ENCODE data around the gene EFNB2. TPM values are rescaled to one million over a fixed set of nuclear protein-coding genes. Genes with fewer than 3 reads are reported as not detected.

The EFNB2 gene
- total RNA-seq, 2 experiments from 2014 or later, result 0.05 to 0.14 TPM

- CTCF ChIA-PET, result interaction anchor here (0.9 kb wide), 1 partner anchor 41 kb away, joined by 3 read pairs; no protein-coding TSS in a partner anchor
- Mint-ChIP-seq H3K27ac (no peak overlapping the region), H3K4me3 (no peak overlapping the region), H3K36me3 (ENCODE audit: low read depth) (no peaks in the 10 kb centered on the region), H3K27me3 (peaks cover 65% of the 10 kb centered on the region), H3K9me3 (ENCODE audit: low read depth) (no peaks in the 10 kb centered on the region), H3K4me1 (peaks cover 28% of the 10 kb centered on the region)
- intact Hi-C loops (cut with DNase I, micrococcal nuclease), result no loop called here
- no peak for ATAC-seq
- DNase-seq, result no peak
- POLR2A ChIA-PET, result no interaction called here
These were observed 40.5 kb downstream of the EFNB2 start for GRCh38 chr13:106494936-106495335.

- ATAC-seq, result no peak
- H3K4me1 Mint-ChIP-seq, result peaks cover 26% of the 10 kb centered on the region
- no peaks in the 10 kb centered on the region for H3K36me3 Mint-ChIP-seq (ENCODE audit: low read depth)
- no peak for DNase-seq
- ChIA-PET CTCF (interaction anchor here (0.9 kb wide), 1 partner anchor 42 kb away, joined by 3 read pairs; no protein-coding TSS in a partner anchor), POLR2A (no interaction called here)
- peaks cover 65% of the 10 kb centered on the region for H3K27me3 Mint-ChIP-seq
- no peaks in the 10 kb centered on the region for H3K9me3 Mint-ChIP-seq (ENCODE audit: low read depth)
- no peak overlapping the region for H3K4me3 Mint-ChIP-seq
- intact Hi-C loops (cut with DNase I, micrococcal nuclease), result no loop called here
- no peak overlapping the region for H3K27ac Mint-ChIP-seq
These were observed 41.0 kb downstream of the EFNB2 start for GRCh38 chr13:106494506-106494905.

- POLR2A ChIA-PET, result no interaction called here
- ATAC-seq (no peak), DNase-seq (no peak)
- intact Hi-C loops (cut with DNase I, micrococcal nuclease), result no loop called here
- Mint-ChIP-seq H3K4me1 (peaks cover 26% of the 10 kb centered on the region), H3K9me3 (ENCODE audit: low read depth) (no peaks in the 10 kb centered on the region), H3K4me3 (no peak overlapping the region), H3K27ac (no peak overlapping the region), H3K27me3 (peaks cover 64% of the 10 kb centered on the region), H3K36me3 (ENCODE audit: low read depth) (no peaks in the 10 kb centered on the region)
- CTCF ChIA-PET, result interaction anchor here (0.7 kb wide), 1 partner anchor 12 kb away, joined by 4 read pairs; no protein-coding TSS in a partner anchor
These were observed 41.8 kb downstream of the EFNB2 start for GRCh38 chr13:106493533-106494220.

DNA sequence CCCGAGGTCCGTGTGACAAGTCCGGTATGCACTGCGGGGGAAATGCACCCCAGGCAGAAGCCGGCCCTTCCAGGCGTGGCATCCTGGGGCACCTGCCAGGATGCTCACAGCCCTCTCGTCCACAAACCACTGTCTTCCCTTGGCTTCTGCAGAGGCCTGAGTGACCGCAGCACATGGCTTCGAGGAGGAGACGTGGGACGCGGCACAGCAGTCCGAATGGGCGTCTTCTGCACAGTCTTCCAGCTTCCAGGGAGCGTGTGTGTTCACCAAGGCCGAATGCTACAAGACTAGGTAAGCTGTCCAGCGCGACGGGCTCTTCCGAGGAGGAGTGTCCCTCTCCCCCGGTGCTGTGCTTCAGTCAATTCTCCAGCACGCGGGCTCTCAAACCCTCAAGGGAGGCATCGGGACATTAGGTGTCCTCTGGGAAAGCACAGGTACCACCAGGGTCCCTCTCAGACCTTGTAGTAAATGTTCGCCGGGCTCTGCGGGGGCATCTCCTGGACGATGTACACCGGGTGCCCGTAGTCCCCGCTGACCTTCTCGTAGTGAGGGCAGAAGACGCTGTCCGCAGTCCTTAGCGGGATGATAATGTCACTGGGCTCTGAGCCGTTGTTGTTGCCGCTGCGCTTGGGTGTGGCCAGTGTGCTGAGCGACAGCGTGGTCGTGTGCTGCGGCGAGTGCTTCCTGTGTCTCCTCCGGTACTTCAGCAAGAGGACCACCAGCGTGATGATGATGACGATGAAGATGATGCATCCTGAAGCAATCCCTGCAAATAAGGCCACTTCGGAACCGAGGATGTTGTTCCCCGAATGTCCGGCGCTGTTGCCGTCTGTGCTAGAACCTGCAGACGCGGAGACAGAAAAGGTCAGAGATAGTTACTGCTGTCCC is 42.6 kb downstream of the EFNB2 start:
- CTCF ChIA-PET, result interaction anchor here (0.7 kb wide), 1 partner anchor 13 kb away, joined by 4 read pairs; no protein-coding TSS in a partner anchor
- POLR2A ChIA-PET, result no interaction called here
- Mint-ChIP-seq H3K4me1 (peaks cover 26% of the 10 kb centered on the region), H3K36me3 (ENCODE audit: low read depth) (no peaks in the 10 kb centered on the region), H3K4me3 (no peak overlapping the region), H3K27me3 (peaks cover 58% of the 10 kb centered on the region), H3K27ac (no peak overlapping the region), H3K9me3 (ENCODE audit: low read depth) (no peaks in the 10 kb centered on the region)
- ATAC-seq, result no peak
- intact Hi-C loops (cut with DNase I, micrococcal nuclease), result no loop called here
- DNase-seq, result no peak

DNA sequence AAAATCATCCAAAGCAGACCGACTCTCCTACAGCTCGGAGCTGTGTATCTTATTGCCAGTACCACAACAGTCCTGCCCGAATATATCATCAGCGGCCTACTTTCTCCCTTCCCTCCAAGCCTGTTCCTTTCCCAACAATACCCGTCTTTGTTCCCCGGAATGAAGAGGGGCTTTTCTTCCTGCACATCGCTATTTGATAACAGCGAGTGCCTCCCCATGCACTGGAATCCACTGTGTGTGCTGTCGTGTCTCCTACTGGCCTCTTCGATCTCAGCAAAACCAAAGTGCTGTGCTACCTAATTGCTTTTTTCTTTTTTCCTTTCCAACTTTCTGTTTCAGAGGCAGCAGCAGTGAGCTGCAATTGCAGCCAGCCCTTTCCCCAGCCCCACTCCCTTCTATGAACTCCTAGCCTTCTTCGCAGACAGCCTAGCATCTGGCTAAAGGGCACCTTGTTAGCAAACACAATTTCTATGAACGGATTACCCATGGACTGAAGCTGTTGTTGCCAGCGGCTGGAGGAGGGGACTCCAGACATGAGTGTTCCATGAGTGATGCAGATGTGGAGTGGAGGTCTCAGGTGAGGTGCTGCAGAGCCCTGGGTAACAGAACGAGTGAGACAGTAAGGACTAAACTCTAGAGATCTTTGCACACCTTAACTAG is 43.4 kb downstream of the EFNB2 start:
- DNase-seq (no peak), ATAC-seq (no peak)
- POLR2A ChIA-PET, result no interaction called here
- no peak overlapping the region for H3K4me3 Mint-ChIP-seq
- CTCF ChIA-PET, result no interaction called here
- intact Hi-C loops (cut with DNase I, micrococcal nuclease), result loop anchor here in 1 of 2 experiments (2.0 kb wide), 1 partner anchor 43 kb away; the partner anchor contains the start of gene EFNB2
- peaks cover 26% of the 10 kb centered on the region for H3K4me1 Mint-ChIP-seq
- peaks cover 56% of the 10 kb centered on the region for H3K27me3 Mint-ChIP-seq
- no peaks in the 10 kb centered on the region for H3K36me3 Mint-ChIP-seq (ENCODE audit: low read depth)
- no peaks in the 10 kb centered on the region for H3K9me3 Mint-ChIP-seq (ENCODE audit: low read depth)
- no peak overlapping the region for H3K27ac Mint-ChIP-seq

- no peak for ATAC-seq
- Mint-ChIP-seq H3K4me1 (peaks cover 26% of the 10 kb centered on the region), H3K9me3 (ENCODE audit: low read depth) (no peaks in the 10 kb centered on the region), H3K27me3 (peaks cover 58% of the 10 kb centered on the region), H3K27ac (no peak overlapping the region), H3K4me3 (peak overlapping the region; percentile 43), H3K36me3 (ENCODE audit: low read depth) (no peaks in the 10 kb centered on the region)
- POLR2A ChIA-PET, result no interaction called here
- CTCF ChIA-PET, result no interaction called here
- DNase-seq, result no peak
- intact Hi-C loops (cut with DNase I, micrococcal nuclease), result loop anchor here in 1 of 2 experiments (2.0 kb wide), 1 partner anchor 43 kb away; the partner anchor contains the start of gene EFNB2
These were observed 44.0 kb downstream of the EFNB2 start for GRCh38 chr13:106491463-106491862.

GRCh38 chr13:106490569-106491321 is 44.7 kb downstream of the EFNB2 start:
- CTCF ChIA-PET, result interaction anchor here (0.5 to 1.2 kb wide), 2 partner anchors 35 to 129 kb away, joined by 3 read pairs; no protein-coding TSS in a partner anchor
- Mint-ChIP-seq H3K36me3 (ENCODE audit: low read depth) (no peaks in the 10 kb centered on the region), H3K4me1 (peaks cover 26% of the 10 kb centered on the region), H3K4me3 (peak overlapping the region; percentile 43), H3K27me3 (peaks cover 55% of the 10 kb centered on the region), H3K9me3 (ENCODE audit: low read depth) (no peaks in the 10 kb centered on the region), H3K27ac (no peak overlapping the region)
- DNase-seq (peak; percentile 23), ATAC-seq (peak; percentile 33)
- POLR2A ChIA-PET, result no interaction called here
- intact Hi-C loops (cut with DNase I, micrococcal nuclease), result loop anchor here in 1 of 2 experiments (2.0 kb wide), 1 partner anchor 44 kb away; the partner anchor contains the start of gene EFNB2

DNA sequence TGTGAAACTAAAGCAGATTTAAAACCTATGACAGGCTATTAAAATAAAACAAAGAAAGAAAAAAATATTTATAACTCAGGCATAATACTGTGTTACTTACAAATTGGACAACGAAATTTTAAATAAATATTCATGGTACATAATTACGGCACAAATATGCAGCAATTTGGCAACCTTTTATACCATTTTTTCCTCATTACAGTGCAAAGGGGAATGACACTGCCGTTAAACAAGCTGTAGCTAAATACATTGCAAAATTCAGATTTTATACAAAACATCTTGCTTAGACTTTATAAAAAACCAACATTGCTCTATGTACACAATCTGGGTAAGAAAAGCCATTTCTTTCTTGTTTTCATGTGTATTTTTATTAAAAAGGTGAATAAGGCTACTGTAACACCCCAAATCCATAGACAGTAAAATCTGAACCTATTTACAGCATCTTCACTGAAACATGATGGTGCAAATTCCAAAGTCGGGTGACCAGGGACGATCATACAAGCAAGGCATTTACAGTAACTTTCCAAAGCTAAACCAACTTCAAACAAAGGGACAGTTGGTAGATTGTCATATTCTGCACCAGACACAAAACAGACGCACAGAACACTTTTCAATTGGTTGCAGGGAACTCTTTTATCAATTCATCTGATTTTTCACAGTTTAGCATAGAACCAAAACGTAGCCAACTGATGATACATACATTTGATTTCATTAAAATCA is 45.5 kb downstream of the EFNB2 start:
- Mint-ChIP-seq H3K36me3 (ENCODE audit: low read depth) (no peaks in the 10 kb centered on the region), H3K4me3 (no peak overlapping the region), H3K27me3 (peaks cover 56% of the 10 kb centered on the region), H3K27ac (no peak overlapping the region), H3K4me1 (peaks cover 26% of the 10 kb centered on the region), H3K9me3 (ENCODE audit: low read depth) (no peaks in the 10 kb centered on the region)
- POLR2A ChIA-PET, result no interaction called here
- intact Hi-C loops (cut with DNase I, micrococcal nuclease), result loop anchor here in 1 of 2 experiments (2.0 kb wide), 1 partner anchor 45 kb away; the partner anchor contains the start of gene EFNB2
- ATAC-seq, result no peak
- CTCF ChIA-PET, result interaction anchor here (1.2 kb wide), 1 partner anchor 130 kb away, joined by 3 read pairs; no protein-coding TSS in a partner anchor
- no peak for DNase-seq

DNA sequence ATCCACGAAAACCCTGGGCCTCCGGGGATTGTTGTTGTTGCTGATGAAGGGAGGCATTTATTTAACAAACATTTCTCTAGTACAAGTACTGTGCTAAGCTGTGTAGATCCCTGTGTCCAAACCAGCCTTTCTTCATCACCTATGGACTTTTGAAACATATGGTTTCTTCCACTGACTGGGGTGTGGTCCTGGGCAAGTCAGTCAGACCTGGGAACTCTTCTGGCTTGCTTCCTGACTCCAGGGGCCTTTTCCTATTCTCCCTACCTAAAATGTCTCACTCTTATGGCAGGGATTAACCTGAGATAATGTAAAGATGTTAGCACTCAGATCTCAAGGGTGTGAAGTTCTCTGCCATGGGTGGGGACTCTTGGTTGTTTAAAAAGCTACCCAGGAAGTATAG is 46.8 kb downstream of the EFNB2 start:
- no peak for DNase-seq
- Mint-ChIP-seq H3K27me3 (peaks cover 52% of the 10 kb centered on the region), H3K4me1 (peaks cover 22% of the 10 kb centered on the region), H3K9me3 (ENCODE audit: low read depth) (no peaks in the 10 kb centered on the region), H3K36me3 (ENCODE audit: low read depth) (no peaks in the 10 kb centered on the region), H3K4me3 (no peak overlapping the region), H3K27ac (no peak overlapping the region)
- ChIA-PET CTCF (no interaction called here), POLR2A (no interaction called here)
- no peak for ATAC-seq
- intact Hi-C loops (cut with DNase I, micrococcal nuclease), result no loop called here

DNA sequence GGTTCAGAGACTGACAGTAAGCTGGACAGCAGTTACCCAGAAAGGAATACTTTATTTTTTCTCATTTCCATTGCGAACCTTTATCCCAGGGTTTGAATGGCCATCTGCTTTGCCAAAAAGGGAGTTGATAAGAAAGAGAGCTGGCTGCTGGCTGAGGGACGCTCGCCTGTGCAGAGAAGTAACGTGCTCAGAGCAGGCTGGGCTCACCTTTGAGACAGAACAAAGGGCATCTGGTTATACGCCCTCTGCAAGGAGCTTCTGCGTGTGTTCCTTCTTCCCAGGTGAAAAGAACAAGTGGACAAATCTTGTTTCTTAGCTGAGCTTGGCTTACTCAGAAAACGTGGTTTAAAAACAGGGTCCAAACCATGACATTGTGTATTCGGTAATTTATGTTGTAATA is 47.4 kb downstream of the EFNB2 start:
- peaks cover 50% of the 10 kb centered on the region for H3K27me3 Mint-ChIP-seq
- ATAC-seq, result no peak
- ChIA-PET CTCF (interaction anchor here (0.8 to 0.9 kb wide), 2 partner anchors 10 to 42 kb away, joined by 3 read pairs; no protein-coding TSS in a partner anchor), POLR2A (no interaction called here)
- intact Hi-C loops (cut with DNase I, micrococcal nuclease), result no loop called here
- no peak overlapping the region for H3K4me3 Mint-ChIP-seq
- H3K9me3 Mint-ChIP-seq (ENCODE audit: low read depth), result no peaks in the 10 kb centered on the region
- no peak overlapping the region for H3K27ac Mint-ChIP-seq
- peaks cover 16% of the 10 kb centered on the region for H3K4me1 Mint-ChIP-seq
- DNase-seq, result no peak
- no peaks in the 10 kb centered on the region for H3K36me3 Mint-ChIP-seq (ENCODE audit: low read depth)

All from activated CD4-positive, alpha-beta T cell treated with anti-CD3 and anti-CD28 coated beads for 36 hours (primary cell).